ENCODE measurements around the gene RAB5B. TPM values are rescaled to one million over a fixed set of nuclear protein-coding genes. Genes with fewer than 3 reads are reported as not detected.
"Not testable (repeated sequence)": the region's sequence is repeated elsewhere in the genome, so short reads cannot be mapped to it uniquely, and the experiment has no call there.

Gene RAB5B
- total RNA-seq, 2 donors from 2014 or later = 93.5 to 108 TPM

DNA sequence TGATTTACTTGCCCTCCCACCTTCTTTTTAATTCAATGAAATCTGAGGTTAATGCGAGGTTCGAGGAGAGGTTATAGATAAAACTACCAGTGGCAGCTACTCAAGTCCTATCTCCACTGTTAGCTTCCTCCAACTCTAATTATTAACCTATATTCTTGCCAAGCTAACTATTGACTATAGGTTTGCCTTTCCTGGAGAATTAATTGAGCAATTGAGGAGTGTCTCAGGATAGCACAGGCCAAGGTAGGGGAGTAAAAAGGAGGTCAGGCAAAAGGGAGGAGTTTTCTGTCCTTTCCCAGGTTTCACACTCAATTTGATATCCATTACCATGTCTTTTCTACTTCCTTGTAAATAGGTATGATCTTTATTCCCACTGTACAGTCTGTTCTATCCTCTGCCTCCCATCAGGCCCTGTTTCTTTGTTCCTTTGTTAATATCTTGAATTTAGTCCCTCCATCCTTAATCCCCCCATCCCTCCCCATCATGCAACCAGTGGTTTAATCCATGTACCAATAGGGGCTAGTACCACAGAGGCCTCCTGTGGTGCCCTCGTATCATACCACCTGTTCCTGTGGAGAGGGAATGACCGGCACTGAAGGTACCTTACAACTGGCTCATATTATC lies 19.5 kb downstream of the RAB5B start:
- TF ChIP-seq, protein P1, sequence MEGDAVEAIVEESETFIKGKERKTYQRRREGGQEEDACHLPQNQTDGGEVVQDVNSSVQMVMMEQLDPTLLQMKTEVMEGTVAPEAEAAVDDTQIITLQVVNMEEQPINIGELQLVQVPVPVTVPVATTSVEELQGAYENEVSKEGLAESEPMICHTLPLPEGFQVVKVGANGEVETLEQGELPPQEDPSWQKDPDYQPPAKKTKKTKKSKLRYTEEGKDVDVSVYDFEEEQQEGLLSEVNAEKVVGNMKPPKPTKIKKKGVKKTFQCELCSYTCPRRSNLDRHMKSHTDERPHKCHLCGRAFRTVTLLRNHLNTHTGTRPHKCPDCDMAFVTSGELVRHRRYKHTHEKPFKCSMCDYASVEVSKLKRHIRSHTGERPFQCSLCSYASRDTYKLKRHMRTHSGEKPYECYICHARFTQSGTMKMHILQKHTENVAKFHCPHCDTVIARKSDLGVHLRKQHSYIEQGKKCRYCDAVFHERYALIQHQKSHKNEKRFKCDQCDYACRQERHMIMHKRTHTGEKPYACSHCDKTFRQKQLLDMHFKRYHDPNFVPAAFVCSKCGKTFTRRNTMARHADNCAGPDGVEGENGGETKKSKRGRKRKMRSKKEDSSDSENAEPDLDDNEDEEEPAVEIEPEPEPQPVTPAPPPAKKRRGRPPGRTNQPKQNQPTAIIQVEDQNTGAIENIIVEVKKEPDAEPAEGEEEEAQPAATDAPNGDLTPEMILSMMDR (IDR thresholded peaks at IDR 0.05) = no peak
- peaks cover 60% of the 10 kb centered on the region for H3K36me3 ChIP-seq
- no peaks in the 10 kb centered on the region for H3K9me3 ChIP-seq
- DNase-seq (ENCODE audit: low spot score) = no peak
- H3K4me3 ChIP-seq = no peak overlapping the region
- peaks cover 0 to 16% of the 10 kb centered on the region in 2 donors for H3K4me1 ChIP-seq
- H3K27ac ChIP-seq = no peak overlapping the region
- no peaks in the 10 kb centered on the region for H3K27me3 ChIP-seq

DNA sequence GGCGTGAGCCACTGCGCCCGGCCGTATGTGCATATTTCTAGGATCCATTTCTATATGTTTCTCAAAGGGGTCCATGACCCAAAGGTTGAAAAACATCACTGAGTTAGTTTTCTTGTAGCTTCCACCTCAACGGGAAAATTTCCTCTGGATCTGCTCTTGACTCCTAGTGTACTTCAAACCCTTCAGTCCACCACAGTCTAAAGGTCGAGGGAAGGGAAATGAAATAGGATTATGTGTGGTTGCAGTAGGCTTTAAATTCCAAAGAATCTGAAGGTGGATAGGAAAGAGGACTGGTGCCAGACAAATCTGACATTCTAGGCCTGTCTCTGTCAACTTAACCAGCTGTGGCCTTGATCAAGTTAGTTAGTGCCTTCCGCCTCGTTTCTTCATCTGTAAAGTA lies 21.5 kb downstream of the RAB5B start:
- Histone ChIP-seq H3K4me3 (no peak overlapping the region), H3K9me3 (no peaks in the 10 kb centered on the region), H3K4me1 (peaks cover 0 to 19% of the 10 kb centered on the region in 2 donors), H3K27ac (no peak overlapping the region), H3K27me3 (no peaks in the 10 kb centered on the region), H3K36me3 (peaks cover 41% of the 10 kb centered on the region)
- TF ChIP-seq, protein P1 (IDR thresholded peaks at IDR 0.05) = no peak
- no peak for DNase-seq (ENCODE audit: low spot score)

DNA sequence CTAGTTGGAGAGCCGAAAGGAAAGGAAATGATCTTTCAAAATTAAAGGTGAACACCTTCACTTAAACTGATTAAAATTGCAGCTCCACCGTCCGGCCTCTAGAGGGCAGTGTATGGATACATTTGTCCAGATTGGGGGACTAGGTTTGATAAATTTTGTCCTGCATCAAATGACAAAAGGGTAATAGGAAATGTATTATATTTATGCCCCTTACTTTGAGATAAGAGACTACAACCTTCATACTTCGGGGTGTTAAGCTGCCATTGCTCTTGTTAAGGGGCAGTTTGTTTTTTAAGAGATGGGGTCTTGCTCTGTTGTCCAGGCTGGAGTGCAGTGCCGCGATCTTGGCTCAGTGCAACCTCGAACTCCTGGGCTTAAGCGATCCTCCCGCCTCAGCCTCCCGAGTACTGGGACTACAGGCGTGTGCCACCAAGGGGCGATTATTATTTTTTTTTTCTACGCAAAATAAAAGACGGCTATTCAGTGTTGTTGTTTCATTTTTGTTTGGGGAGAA lies 22.4 kb downstream of the RAB5B start:
- Histone ChIP-seq H3K9me3 (no peaks in the 10 kb centered on the region), H3K4me1 (peaks cover 0 to 19% of the 10 kb centered on the region in 2 donors), H3K36me3 (peaks cover 32% of the 10 kb centered on the region), H3K27me3 (no peaks in the 10 kb centered on the region), H3K27ac (peak overlapping the region; percentile 84 to 86), H3K4me3 (peak overlapping the region; percentile 48 to 78)
- TF ChIP-seq, protein P1 (IDR thresholded peaks at IDR 0.05) = peak; percentile 81 to 89
- peak; percentile 73 for DNase-seq (ENCODE audit: low spot score)

DNA sequence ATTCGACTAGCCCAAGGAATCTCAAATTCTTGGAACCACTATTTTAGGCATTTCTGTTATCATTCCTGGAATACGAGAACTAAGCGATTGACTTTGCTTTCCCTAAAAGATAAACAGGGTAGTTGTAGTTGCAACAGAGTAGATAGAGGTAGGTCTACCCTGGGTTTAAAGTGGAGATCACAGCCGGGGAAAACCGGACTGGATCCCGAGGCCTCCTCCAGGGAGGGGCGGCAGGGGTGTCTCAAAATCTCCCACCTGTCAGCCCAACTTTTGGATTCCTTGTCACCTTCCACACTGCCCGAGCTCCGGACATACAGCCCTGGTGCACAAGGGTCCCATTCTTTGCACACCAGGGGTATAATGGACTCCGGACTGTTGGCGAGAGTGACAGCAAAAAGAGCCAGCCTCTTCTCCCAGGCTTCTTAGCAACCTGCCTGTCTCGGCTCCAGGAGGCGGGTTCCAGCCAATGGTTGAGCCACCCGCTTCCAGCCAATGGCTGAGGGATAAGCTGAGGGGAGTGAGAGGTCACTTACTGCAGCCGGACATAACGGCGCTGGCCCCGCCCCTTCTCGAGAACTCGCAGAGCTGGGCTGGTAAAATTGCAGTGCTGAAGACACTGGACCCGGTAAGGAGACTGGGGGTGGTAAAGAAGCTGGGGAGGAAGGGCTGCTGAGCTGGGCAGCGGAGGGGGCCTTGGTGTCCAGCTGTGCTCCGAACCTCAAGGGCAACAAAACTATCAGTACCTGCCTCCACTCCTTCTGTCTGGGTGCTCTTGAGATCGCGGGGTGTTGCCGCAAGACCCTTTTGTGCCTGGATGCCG lies 23.0 kb downstream of the RAB5B start, which contains the start of gene SUOX:
TSS of gene SUOX (plus strand) at position 562 of the 820 bp plus-strand sequence. CDS start 4,946 bp downstream, outside the sequence.
- peaks cover 0 to 19% of the 10 kb centered on the region in 2 donors for H3K4me1 ChIP-seq
- no peaks in the 10 kb centered on the region for H3K27me3 ChIP-seq
- peak; percentile 98 for DNase-seq (ENCODE audit: low spot score)
- H3K4me3 ChIP-seq = peak within 1 kb of the TSS; percentile 48 to 78
- H3K27ac ChIP-seq = peak within 1 kb of the TSS; percentile 84 to 86
- peaks cover 25% of the 10 kb centered on the region for H3K36me3 ChIP-seq
- TF ChIP-seq, protein P1 (IDR thresholded peaks at IDR 0.05) = no peak
- H3K9me3 ChIP-seq = no peaks in the 10 kb centered on the region

DNA sequence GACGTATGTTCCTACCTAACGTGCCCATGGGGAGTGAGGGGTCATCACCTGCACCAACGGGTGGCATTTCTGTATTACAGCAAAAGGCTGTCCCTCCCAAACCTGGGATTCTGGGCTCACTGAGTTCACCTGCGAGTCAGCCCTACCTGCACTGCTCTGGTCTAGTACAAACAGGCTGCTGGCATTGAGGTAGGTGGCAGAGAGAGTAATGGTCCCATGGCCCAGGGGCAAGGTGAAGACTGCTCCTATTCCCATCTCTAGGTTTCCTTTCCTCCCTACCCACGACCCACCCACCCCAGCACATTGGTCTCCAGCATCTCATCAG lies 23.6 kb downstream of the RAB5B start:
- H3K4me3 ChIP-seq = peak overlapping the region; percentile 48 to 78
- DNase-seq (ENCODE audit: low spot score) = no peak
- H3K4me1 ChIP-seq = peaks cover 0 to 19% of the 10 kb centered on the region in 2 donors
- no peaks in the 10 kb centered on the region for H3K27me3 ChIP-seq
- H3K36me3 ChIP-seq = peaks cover 20% of the 10 kb centered on the region
- H3K9me3 ChIP-seq = no peaks in the 10 kb centered on the region
- H3K27ac ChIP-seq = peak overlapping the region; percentile 84 to 86
- TF ChIP-seq, protein P1 (IDR thresholded peaks at IDR 0.05) = no peak

DNA sequence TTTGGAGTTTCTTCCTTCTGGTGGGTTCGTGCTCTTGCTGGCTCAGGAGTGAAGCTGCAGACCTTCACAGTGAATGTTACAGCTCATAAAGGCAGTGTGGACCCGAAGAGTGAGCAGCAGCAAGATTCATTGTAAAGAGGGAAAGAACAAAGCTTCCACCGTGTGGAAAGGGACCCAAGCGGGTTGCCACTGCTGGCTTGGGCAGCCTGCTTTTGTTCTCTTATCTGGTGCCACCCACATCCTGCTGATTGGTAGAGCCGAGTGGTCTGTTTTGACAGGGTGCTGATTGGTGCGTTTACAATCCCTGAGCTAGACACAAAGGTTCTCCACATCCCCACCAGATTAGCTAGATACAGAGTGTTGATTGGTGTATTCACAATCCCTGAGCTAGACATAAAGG lies 25.6 kb downstream of the RAB5B start:
- DNase-seq (ENCODE audit: low spot score); H3K27me3 ChIP-seq; H3K36me3 ChIP-seq; H3K9me3 ChIP-seq; H3K4me3 ChIP-seq; H3K27ac ChIP-seq: not testable (repeated sequence)
- H3K4me1 ChIP-seq = peaks cover 0 to 19% of the 10 kb centered on the region in 2 donors

DNA sequence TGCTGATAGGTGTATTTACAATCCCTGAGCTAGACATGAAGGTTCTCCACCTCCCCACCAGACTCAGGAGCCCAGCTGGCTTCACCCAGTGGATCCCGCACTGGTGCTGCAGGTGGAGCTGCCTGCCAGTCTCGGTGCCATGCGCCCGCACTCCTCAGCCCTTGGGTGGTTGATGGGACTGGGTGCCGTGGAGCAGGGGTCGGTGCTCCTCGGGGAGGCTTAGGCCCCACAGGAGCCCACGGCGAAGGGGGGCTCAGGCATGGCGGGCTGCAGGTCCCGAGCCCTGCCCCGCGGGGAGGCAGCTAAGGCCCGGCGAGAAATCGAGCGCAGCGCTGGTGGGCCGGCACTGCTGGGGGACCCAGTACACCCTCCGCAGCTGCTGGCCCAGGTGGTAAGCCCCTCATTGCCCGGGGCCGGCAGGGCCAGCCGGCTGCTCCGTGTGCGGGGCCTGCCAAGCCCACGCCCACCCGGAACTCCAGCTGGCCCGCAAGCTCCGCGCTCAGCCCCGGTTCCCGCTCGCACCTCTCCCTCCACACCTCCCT lies 26.2 kb downstream of the RAB5B start:
- H3K9me3 ChIP-seq; H3K4me3 ChIP-seq; H3K27me3 ChIP-seq; DNase-seq (ENCODE audit: low spot score); H3K27ac ChIP-seq; H3K36me3 ChIP-seq: not testable (repeated sequence)
- peaks cover 0 to 19% of the 10 kb centered on the region in 2 donors for H3K4me1 ChIP-seq

Data from right atrium auricular region (tissue), 2 donors.